HL-60 (cell line): ENCODE data around the gene NFE2L1.
"Not testable (repeated sequence)": the region's sequence is repeated elsewhere in the genome, so short reads cannot be mapped to it uniquely, and the experiment has no call there.

Experiments used
- DNase-seq, 2 experiments: peaks; one replicate each; pipeline ENCODE4 v3.0.0-alpha.2; 2010 to 2020; ENCODE audit warnings: low read depth in 1 of 2, low spot score in 1 of 2
- H3K27ac ChIP-seq: fragments of 250-450 bp; sonication (Bioruptor Pico); replicated peaks from 2 replicates; pipeline ENCODE4 v1.5.1; 2020; ENCODE audit warnings: mild to moderate bottlenecking, moderate library complexity
- H3K27me3 ChIP-seq: fragments of 250-450 bp; sonication (Bioruptor Pico); 2 replicates; pipeline ENCODE4 v1.5.1; 2021; ENCODE audit warnings: mild to moderate bottlenecking, moderate library complexity; ENCODE audit not compliant: insufficient read depth, poor library complexity, severe bottlenecking
- H3K4me3 ChIP-seq: replicated peaks from 2 replicates; pipeline ENCODE4 v1.5.1; 2011; ENCODE audit warnings: mild to moderate bottlenecking, control low read depth, low read length; ENCODE audit not compliant: insufficient read depth
- GABPA ChIP-seq: IDR thresholded peaks from 2 replicates; pipeline ENCODE4 v1.6.1; 2012; ENCODE audit warnings: low read depth
- POLR2AphosphoS5 ChIP-seq: IDR thresholded peaks from 2 replicates; pipeline ENCODE4 v1.6.1; 2012; ENCODE audit warnings: low read depth
- SPI1 ChIP-seq: IDR thresholded peaks from 2 replicates; pipeline ENCODE4 v1.6.1; 2012; ENCODE audit warnings: low read depth, mild to moderate bottlenecking, borderline replicate concordance
- long read RNA-seq: library from polyadenylated mRNA; unstranded; transcript quantifications from one replicate; pipeline ENCODE4 v2.0.0, GENCODE V29; 2020
- TF ChIP-seq, protein P1 (sequence below): IDR thresholded peaks from 2 replicates; pipeline ENCODE4 v1.6.1; 2012; ENCODE audit warnings: low read depth; ENCODE audit not compliant: insufficient replicate concordance
- TF ChIP-seq, protein P2 (sequence below): IDR thresholded peaks from one replicate; pipeline ENCODE4 v1.5.1; 2011; ENCODE audit warnings: low read length, control low read depth, inconsistent platforms; ENCODE audit not compliant: insufficient read depth

NFE2L1 gene, protein sequence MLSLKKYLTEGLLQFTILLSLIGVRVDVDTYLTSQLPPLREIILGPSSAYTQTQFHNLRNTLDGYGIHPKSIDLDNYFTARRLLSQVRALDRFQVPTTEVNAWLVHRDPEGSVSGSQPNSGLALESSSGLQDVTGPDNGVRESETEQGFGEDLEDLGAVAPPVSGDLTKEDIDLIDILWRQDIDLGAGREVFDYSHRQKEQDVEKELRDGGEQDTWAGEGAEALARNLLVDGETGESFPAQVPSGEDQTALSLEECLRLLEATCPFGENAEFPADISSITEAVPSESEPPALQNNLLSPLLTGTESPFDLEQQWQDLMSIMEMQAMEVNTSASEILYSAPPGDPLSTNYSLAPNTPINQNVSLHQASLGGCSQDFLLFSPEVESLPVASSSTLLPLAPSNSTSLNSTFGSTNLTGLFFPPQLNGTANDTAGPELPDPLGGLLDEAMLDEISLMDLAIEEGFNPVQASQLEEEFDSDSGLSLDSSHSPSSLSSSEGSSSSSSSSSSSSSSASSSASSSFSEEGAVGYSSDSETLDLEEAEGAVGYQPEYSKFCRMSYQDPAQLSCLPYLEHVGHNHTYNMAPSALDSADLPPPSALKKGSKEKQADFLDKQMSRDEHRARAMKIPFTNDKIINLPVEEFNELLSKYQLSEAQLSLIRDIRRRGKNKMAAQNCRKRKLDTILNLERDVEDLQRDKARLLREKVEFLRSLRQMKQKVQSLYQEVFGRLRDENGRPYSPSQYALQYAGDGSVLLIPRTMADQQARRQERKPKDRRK
- long read RNA-seq, full-length matches to known transcripts: 19 of 40 reads
- long read RNA-seq, partial matches to known transcripts: 2 of 40 reads
- long read RNA-seq, other reads (novel, unspliced or antisense): 19 of 40 reads

DNA sequence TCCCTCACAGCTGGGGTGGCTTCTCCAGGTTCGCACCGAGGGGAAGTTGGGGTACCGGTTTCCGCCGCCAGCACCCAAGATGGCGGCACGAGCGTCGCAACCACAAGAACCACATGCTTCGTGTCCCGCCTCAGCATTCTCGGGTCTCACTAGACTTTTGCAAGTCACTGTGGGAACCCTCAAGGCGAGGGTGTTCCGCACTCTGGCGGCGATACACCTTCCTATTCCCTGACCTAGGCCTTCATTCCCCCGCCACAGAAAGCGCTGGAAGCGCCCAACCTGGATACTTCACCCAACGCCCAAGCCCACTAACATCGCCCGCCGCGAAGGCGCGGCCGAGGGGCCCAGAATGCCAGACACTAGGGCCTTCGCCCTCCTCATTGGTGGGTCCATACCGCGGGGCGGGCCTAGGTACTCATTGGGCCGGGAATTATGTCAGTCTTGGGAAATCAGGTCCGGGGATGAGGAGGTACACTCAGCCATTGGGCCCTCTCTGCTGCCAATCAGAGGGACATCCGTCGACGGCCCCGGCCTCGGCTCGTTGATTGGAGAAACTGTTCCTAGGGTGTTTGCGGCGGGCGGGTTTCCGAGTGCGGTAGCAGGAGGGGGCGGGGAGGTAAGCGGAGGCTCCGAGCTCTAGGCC lies at the start of gene NFE2L1:
NFE2L1 (plus strand) TSS at position 619 of the 643 bp plus-strand sequence. CDS start 2,760 bp downstream, outside the sequence.
- Histone ChIP-seq H3K4me3 (peak within 1 kb of the TSS; percentile 89), H3K27me3 (no peaks in the 10 kb centered on the region)
- TF ChIP-seq GABPA: peak; percentile 75
- TF ChIP-seq POLR2AphosphoS5: peak; percentile 94
- TF ChIP-seq, protein P1, sequence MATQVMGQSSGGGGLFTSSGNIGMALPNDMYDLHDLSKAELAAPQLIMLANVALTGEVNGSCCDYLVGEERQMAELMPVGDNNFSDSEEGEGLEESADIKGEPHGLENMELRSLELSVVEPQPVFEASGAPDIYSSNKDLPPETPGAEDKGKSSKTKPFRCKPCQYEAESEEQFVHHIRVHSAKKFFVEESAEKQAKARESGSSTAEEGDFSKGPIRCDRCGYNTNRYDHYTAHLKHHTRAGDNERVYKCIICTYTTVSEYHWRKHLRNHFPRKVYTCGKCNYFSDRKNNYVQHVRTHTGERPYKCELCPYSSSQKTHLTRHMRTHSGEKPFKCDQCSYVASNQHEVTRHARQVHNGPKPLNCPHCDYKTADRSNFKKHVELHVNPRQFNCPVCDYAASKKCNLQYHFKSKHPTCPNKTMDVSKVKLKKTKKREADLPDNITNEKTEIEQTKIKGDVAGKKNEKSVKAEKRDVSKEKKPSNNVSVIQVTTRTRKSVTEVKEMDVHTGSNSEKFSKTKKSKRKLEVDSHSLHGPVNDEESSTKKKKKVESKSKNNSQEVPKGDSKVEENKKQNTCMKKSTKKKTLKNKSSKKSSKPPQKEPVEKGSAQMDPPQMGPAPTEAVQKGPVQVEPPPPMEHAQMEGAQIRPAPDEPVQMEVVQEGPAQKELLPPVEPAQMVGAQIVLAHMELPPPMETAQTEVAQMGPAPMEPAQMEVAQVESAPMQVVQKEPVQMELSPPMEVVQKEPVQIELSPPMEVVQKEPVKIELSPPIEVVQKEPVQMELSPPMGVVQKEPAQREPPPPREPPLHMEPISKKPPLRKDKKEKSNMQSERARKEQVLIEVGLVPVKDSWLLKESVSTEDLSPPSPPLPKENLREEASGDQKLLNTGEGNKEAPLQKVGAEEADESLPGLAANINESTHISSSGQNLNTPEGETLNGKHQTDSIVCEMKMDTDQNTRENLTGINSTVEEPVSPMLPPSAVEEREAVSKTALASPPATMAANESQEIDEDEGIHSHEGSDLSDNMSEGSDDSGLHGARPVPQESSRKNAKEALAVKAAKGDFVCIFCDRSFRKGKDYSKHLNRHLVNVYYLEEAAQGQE: peak; percentile 66
- TF ChIP-seq SPI1: peak; percentile 68; the same call in 1 of the 2 replicates
- TF ChIP-seq, protein P2, sequence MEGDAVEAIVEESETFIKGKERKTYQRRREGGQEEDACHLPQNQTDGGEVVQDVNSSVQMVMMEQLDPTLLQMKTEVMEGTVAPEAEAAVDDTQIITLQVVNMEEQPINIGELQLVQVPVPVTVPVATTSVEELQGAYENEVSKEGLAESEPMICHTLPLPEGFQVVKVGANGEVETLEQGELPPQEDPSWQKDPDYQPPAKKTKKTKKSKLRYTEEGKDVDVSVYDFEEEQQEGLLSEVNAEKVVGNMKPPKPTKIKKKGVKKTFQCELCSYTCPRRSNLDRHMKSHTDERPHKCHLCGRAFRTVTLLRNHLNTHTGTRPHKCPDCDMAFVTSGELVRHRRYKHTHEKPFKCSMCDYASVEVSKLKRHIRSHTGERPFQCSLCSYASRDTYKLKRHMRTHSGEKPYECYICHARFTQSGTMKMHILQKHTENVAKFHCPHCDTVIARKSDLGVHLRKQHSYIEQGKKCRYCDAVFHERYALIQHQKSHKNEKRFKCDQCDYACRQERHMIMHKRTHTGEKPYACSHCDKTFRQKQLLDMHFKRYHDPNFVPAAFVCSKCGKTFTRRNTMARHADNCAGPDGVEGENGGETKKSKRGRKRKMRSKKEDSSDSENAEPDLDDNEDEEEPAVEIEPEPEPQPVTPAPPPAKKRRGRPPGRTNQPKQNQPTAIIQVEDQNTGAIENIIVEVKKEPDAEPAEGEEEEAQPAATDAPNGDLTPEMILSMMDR: no peak

DNA sequence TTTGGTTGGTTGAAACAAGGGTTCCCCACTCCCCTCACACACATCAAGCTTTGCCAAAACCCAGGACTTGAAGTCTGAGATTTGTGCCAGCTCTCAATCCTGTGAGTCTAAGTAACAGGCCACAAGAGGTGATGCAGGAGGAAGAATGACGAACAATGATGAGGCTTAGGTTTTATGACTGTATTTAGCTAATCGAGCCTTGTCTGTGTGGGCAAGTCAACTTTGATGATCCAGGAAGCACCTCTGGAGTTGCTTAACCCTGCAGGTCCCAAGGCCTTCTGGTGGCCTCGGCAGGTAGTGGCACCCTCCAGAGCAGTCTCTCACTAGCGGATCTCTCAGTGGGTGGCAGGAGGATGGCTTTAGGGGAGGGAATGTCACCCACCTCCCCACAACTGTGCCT lies 48.6 kb upstream of the NFE2L1 start:
- no peak overlapping the region for H3K4me3 ChIP-seq
- no peak overlapping the region for H3K27ac ChIP-seq
- H3K27me3 ChIP-seq: no peaks in the 10 kb centered on the region
- DNase-seq: peak in 1 of 2 experiments; percentile 27
- no peak for TF ChIP-seq GABPA
- TF ChIP-seq, protein P2: no peak
- TF ChIP-seq POLR2AphosphoS5: no peak
- TF ChIP-seq, protein P1: no peak
- TF ChIP-seq SPI1: no peak

More for the DNA sequence above, at the start of gene NFE2L1:
- H3K27ac ChIP-seq: peak within 1 kb of the TSS; percentile 97
- peak; percentile 99 to 100 for DNase-seq

DNA sequence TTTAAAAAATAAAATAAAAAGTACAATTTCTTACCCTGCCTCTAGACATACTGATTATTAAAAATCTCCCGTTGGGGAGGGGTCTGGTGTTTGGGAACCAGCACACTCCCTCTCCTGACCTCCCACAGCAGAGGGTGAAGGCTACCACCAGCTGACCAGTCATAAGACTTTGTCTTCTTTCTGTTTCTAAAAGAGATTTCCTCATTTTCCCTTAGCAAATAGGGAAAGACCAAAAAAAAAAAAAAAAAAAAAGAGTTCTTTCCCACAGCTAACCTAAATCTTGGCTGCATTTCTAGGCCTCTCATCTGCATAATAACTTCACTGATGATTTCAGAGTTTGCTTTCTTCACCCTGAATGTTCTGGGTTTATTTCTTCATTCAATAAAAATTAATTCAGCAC lies 47.0 kb upstream of the NFE2L1 start:
- DNase-seq: no peak
- Histone ChIP-seq H3K27me3 (no peaks in the 10 kb centered on the region), H3K27ac (no peak overlapping the region), H3K4me3 (no peak overlapping the region)
- TF ChIP-seq SPI1: no peak; the same call in 1 of the 2 replicates
- TF ChIP-seq, protein P2: no peak
- no peak for TF ChIP-seq GABPA
- TF ChIP-seq POLR2AphosphoS5: no peak
- TF ChIP-seq, protein P1: no peak

DNA sequence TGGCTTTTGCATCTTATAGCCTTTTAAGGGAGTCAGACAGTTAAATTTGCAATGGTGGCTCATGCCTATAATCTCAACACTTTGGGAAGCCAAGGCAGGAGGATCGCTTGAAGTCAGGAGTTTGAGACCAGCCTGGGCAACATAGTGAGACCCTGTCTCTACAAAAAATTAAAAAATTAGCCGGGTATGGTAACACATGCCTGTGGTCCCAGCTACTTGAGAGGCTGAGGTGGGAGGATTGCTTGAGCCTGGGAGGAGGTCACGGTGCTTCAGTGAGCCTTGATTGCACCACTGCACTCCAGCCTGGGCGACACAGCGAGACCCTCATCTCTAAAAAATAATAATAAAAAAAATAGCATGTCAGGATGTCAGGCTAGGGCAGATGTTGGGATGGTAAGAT lies 46.5 kb upstream of the NFE2L1 start:
- not testable (repeated sequence) for H3K27me3 ChIP-seq, DNase-seq, H3K4me3 ChIP-seq
- H3K27ac ChIP-seq: peak overlapping the region; percentile 75
